Measurements from ENCODE around the gene SORCS2. TPM values are rescaled to one million over a fixed set of nuclear protein-coding genes. Genes with fewer than 3 reads are reported as not detected.
A peak's percentile ranks its signal among the peaks of the same experiment; 100 is the strongest.

SORCS2 gene
- total and polyA plus RNA-seq, 8 donors, result 4.6 to 9.7 (median 7.2) TPM

DNA sequence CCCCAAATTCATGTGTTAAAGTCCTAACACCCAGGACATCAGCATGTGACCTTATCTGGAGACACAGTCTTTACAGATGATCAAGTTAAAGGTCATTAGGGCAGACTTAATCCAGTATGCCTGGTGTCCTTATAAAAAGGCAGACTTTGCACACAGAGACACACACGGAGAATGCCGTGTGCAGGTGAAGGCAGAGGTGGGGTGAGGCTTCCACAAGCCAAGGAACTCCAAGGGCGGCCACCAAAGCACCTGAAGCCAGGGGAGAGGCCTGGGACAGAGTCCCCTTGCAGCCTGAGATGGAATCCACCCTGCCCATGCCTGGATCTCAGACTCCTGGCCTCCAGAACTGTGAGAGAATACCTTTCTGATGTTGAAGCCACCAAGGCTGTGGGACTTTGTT is 26.1 kb upstream of the SORCS2 start:
- no peaks in the 10 kb centered on the region for H3K4me1 ChIP-seq
- intact Hi-C loops (cut with DNase I), result no loop called here
- no peak overlapping the region for H3K27ac ChIP-seq
- no peaks in the 10 kb centered on the region for H3K9me3 ChIP-seq
- DNase-seq, result peak in 1 of 4 donors; percentile 10
- no peaks in the 10 kb centered on the region for H3K36me3 ChIP-seq
- TF ChIP-seq CTCF (IDR thresholded peaks at IDR 0.05), result no peak
- no peak for ATAC-seq
- H3K4me3 ChIP-seq, result no peak overlapping the region
- no peaks in the 10 kb centered on the region for H3K27me3 ChIP-seq

- no peak for TF ChIP-seq CTCF (IDR thresholded peaks at IDR 0.05)
- H3K9me3 ChIP-seq, result no peaks in the 10 kb centered on the region
- H3K4me3 ChIP-seq, result no peak overlapping the region
- DNase-seq, result peak in 2 of 4 donors; percentile 26 to 72
- no peaks in the 10 kb centered on the region for H3K27me3 ChIP-seq
- intact Hi-C loops (cut with DNase I), result no loop called here
- no peak overlapping the region for H3K27ac ChIP-seq
- ATAC-seq, result no peak
- H3K36me3 ChIP-seq, result no peaks in the 10 kb centered on the region
- H3K4me1 ChIP-seq, result no peaks in the 10 kb centered on the region
Observed at GRCh38 chr4:7166981-7167700, 25.2 kb upstream of the SORCS2 start.

GRCh38 chr4:7167706-7168105 is 24.6 kb upstream of the SORCS2 start:
- DNase-seq (no peak), ATAC-seq (no peak)
- Histone ChIP-seq H3K4me1 (no peaks in the 10 kb centered on the region), H3K36me3 (no peaks in the 10 kb centered on the region), H3K9me3 (no peaks in the 10 kb centered on the region), H3K4me3 (no peak overlapping the region), H3K27me3 (no peaks in the 10 kb centered on the region), H3K27ac (no peak overlapping the region)
- TF ChIP-seq CTCF (IDR thresholded peaks at IDR 0.05), result peak in 1 of 2 donors; percentile 8
- intact Hi-C loops (cut with DNase I), result no loop called here

DNA sequence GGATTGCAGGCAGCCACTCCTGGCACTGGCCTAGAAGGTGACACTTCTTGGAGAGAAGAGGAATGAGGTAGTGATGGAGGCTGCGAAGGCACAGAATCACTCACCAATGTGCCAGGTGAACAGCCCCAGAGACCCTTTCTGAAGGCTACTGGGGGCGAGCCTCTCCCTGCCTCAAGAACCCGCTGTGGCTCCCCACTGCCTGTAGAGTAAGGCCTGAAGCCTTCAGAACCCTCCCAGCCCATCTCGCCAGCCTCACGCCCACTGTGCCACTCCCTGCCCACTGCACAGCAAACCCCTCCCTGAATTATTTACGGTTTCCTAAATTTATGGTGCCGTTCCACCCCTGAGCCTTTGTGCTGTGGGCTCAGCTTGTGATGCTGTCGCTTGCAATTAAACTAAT is 24.2 kb upstream of the SORCS2 start:
- TF ChIP-seq CTCF (IDR thresholded peaks at IDR 0.05), result no peak
- H3K4me1 ChIP-seq, result no peaks in the 10 kb centered on the region
- intact Hi-C loops (cut with DNase I), result no loop called here
- H3K36me3 ChIP-seq, result no peaks in the 10 kb centered on the region
- no peak overlapping the region for H3K4me3 ChIP-seq
- no peaks in the 10 kb centered on the region for H3K27me3 ChIP-seq
- no peak overlapping the region for H3K27ac ChIP-seq
- no peaks in the 10 kb centered on the region for H3K9me3 ChIP-seq
- DNase-seq (peak in 1 of 4 donors; percentile 53), ATAC-seq (no peak)

DNA sequence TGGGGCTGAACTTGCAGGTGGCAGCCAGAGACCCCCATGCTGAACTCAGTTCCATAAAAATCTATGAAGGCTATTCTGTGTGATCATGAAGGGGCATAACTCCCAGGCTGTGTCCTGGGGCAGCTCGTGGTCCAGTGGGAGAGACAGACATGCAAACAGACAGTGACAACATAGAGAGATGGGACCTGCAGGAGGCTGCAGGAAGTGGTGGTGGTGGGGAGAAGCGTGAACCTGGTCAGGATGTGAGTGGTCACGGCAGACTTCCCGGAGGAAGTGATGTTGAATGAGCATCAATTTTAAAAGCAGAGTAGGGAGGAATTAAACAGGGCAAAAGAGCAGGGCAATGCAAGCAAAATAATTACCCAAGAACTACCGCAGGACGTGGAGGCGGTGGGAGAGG is 23.2 kb upstream of the SORCS2 start:
- ATAC-seq (no peak), DNase-seq (peak in 2 of 4 donors; percentile 10 to 13)
- Histone ChIP-seq H3K27me3 (no peaks in the 10 kb centered on the region), H3K4me1 (no peaks in the 10 kb centered on the region), H3K9me3 (no peaks in the 10 kb centered on the region), H3K4me3 (no peak overlapping the region), H3K27ac (no peak overlapping the region), H3K36me3 (no peaks in the 10 kb centered on the region)
- TF ChIP-seq CTCF (IDR thresholded peaks at IDR 0.05), result no peak
- intact Hi-C loops (cut with DNase I), result no loop called here

Data from left lung (tissue), 10 donors.